NB4 (cell line): ENCODE results near the gene DPEP2NB.

Experiments used
- MAX ChIP-seq: IDR thresholded peaks from 2 replicates; pipeline ENCODE4 v1.6.1; 2011; ENCODE audit warnings: low read depth, low read length
- POLR2A ChIP-seq: IDR thresholded peaks from 2 replicates; pipeline ENCODE4 v1.6.1; 2011; ENCODE audit warnings: mild to moderate bottlenecking; ENCODE audit not compliant: insufficient read length; ENCODE audit errors: extremely low read depth
- TF ChIP-seq, protein P1 (sequence below): IDR thresholded peaks from one replicate; pipeline ENCODE4 v1.5.1; 2012; ENCODE audit warnings: low read depth, low read length

GRCh38 chr16:67988675-67989074, 27.0 kb downstream of the DPEP2NB start:
- no peak for TF ChIP-seq POLR2A
- TF ChIP-seq, protein P1, sequence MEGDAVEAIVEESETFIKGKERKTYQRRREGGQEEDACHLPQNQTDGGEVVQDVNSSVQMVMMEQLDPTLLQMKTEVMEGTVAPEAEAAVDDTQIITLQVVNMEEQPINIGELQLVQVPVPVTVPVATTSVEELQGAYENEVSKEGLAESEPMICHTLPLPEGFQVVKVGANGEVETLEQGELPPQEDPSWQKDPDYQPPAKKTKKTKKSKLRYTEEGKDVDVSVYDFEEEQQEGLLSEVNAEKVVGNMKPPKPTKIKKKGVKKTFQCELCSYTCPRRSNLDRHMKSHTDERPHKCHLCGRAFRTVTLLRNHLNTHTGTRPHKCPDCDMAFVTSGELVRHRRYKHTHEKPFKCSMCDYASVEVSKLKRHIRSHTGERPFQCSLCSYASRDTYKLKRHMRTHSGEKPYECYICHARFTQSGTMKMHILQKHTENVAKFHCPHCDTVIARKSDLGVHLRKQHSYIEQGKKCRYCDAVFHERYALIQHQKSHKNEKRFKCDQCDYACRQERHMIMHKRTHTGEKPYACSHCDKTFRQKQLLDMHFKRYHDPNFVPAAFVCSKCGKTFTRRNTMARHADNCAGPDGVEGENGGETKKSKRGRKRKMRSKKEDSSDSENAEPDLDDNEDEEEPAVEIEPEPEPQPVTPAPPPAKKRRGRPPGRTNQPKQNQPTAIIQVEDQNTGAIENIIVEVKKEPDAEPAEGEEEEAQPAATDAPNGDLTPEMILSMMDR = no peak
- TF ChIP-seq MAX = no peak
